ENCODE data around the gene ZBTB16. TPM values are rescaled to one million over a fixed set of nuclear protein-coding genes. Genes with fewer than 3 reads are reported as not detected.

The ZBTB16 gene
- total RNA-seq, 1 donor from 2014 or later: 11.9 TPM

- DNase-seq (ENCODE audit: extremely low spot score, unreplicated experiment): no peak
- Mint-ChIP-seq H3K4me3 (no peak overlapping the region), H3K9me3 (no peaks in the 10 kb centered on the region), H3K27me3 (peaks cover 65% of the 10 kb centered on the region), H3K4me1 (ENCODE audit: unreplicated experiment) (no peaks in the 10 kb centered on the region), H3K36me3 (no peaks in the 10 kb centered on the region), H3K27ac (no peak overlapping the region)
- TF ChIP-seq CTCF (conservative IDR thresholded peaks at IDR 0.05): no peak
Observed at GRCh38 chr11:114027926-114028325, 31.6 kb upstream of the ZBTB16 start.

- Mint-ChIP-seq H3K36me3 (no peaks in the 10 kb centered on the region), H3K27ac (no peak overlapping the region), H3K27me3 (peaks cover 68% of the 10 kb centered on the region), H3K9me3 (no peaks in the 10 kb centered on the region), H3K4me1 (ENCODE audit: unreplicated experiment) (peaks cover 2% of the 10 kb centered on the region), H3K4me3 (no peak overlapping the region)
- DNase-seq (ENCODE audit: extremely low spot score, unreplicated experiment): no peak
- TF ChIP-seq CTCF (conservative IDR thresholded peaks at IDR 0.05): no peak
Observed at GRCh38 chr11:114031246-114031966, 28.1 kb upstream of the ZBTB16 start.

GRCh38 chr11:114031967-114032320, 27.6 kb upstream of the ZBTB16 start:
- Mint-ChIP-seq H3K4me3 (no peak overlapping the region), H3K9me3 (no peaks in the 10 kb centered on the region), H3K27ac (no peak overlapping the region), H3K4me1 (ENCODE audit: unreplicated experiment) (peaks cover 7% of the 10 kb centered on the region), H3K27me3 (peaks cover 67% of the 10 kb centered on the region), H3K36me3 (no peaks in the 10 kb centered on the region)
- no peak for TF ChIP-seq CTCF (conservative IDR thresholded peaks at IDR 0.05)
- no peak for DNase-seq (ENCODE audit: extremely low spot score, unreplicated experiment)

GRCh38 chr11:114033066-114033465, 26.4 kb upstream of the ZBTB16 start:
- no peak overlapping the region for H3K4me3 Mint-ChIP-seq
- no peaks in the 10 kb centered on the region for H3K9me3 Mint-ChIP-seq
- no peak for DNase-seq (ENCODE audit: extremely low spot score, unreplicated experiment)
- H3K4me1 Mint-ChIP-seq (ENCODE audit: unreplicated experiment): peaks cover 9% of the 10 kb centered on the region
- TF ChIP-seq CTCF (conservative IDR thresholded peaks at IDR 0.05): no peak
- no peaks in the 10 kb centered on the region for H3K36me3 Mint-ChIP-seq
- no peak overlapping the region for H3K27ac Mint-ChIP-seq
- peaks cover 65% of the 10 kb centered on the region for H3K27me3 Mint-ChIP-seq

GRCh38 chr11:114033572-114033971, 25.9 kb upstream of the ZBTB16 start:
- Mint-ChIP-seq H3K4me3 (no peak overlapping the region), H3K4me1 (ENCODE audit: unreplicated experiment) (peaks cover 9% of the 10 kb centered on the region), H3K27ac (no peak overlapping the region), H3K27me3 (peaks cover 67% of the 10 kb centered on the region), H3K36me3 (no peaks in the 10 kb centered on the region), H3K9me3 (no peaks in the 10 kb centered on the region)
- no peak for DNase-seq (ENCODE audit: extremely low spot score, unreplicated experiment)
- no peak for TF ChIP-seq CTCF (conservative IDR thresholded peaks at IDR 0.05)

Measured in type B pancreatic cell (in vitro differentiated cells).